Head of caudate nucleus (tissue), 42 donors: Measurements from ENCODE around the gene VN1R4.
"Not testable (repeated sequence)": the region's sequence is repeated elsewhere in the genome, so short reads cannot be mapped to it uniquely, and the experiment has no call there.

ENCODE experiments used
- DNase-seq, 42 donors: peaks; one replicate each; pipeline versions ENCODE4 v3.0.0 to v3.0.0-alpha.2; 2020 to 2021; ENCODE audit warnings: mixed read lengths in 7 of 42
- intact Hi-C: fragments of 100-400 bp; cut with DNase I; formaldehyde crosslinking; loops from one replicate; pipeline ENCODE4 v1.15.0; 2022

VN1R4 gene

GRCh38 chr19:53267623-53268022, at the start of gene VN1R4:
TSS of gene VN1R4 (minus strand) at chr19:53267723. CDS start at chr19:53267665, 58 bp downstream.
- intact Hi-C loops: not testable (repeated sequence)

GRCh38 chr19:53311897-53312296, 44.4 kb upstream of the VN1R4 start:
- intact Hi-C loops: no loop called here

More at GRCh38 chr19:53267623-53268022, at the start of gene VN1R4:
- DNase-seq: not testable (repeated sequence)

GRCh38 chr19:53311044-53311443, 43.5 kb upstream of the VN1R4 start:
- no peak for DNase-seq
- intact Hi-C loops: no loop called here

More at GRCh38 chr19:53311897-53312296, 44.4 kb upstream of the VN1R4 start:
- no peak for DNase-seq

- intact Hi-C loops: no loop called here
- peak in 40 of 42 donors; percentile 7 to 83 (median 52) for DNase-seq
Measured at GRCh38 chr19:53308339-53308811, 40.9 kb upstream of the VN1R4 start.

- DNase-seq, intact Hi-C loops: not testable (repeated sequence)
Measured at GRCh38 chr19:53301341-53301740, 33.8 kb upstream of the VN1R4 start.

- intact Hi-C loops: no loop called here
- DNase-seq: no peak
Measured at GRCh38 chr19:53294786-53295441, 27.4 kb upstream of the VN1R4 start.

GRCh38 chr19:53290758-53291549, 23.4 kb upstream of the VN1R4 start:
- intact Hi-C loops: no loop called here

GRCh38 chr19:53285087-53285486, 17.6 kb upstream of the VN1R4 start:
- intact Hi-C loops: no loop called here
- DNase-seq: no peak

More at GRCh38 chr19:53290758-53291549, 23.4 kb upstream of the VN1R4 start:
- DNase-seq: no peak

GRCh38 chr19:53281947-53282346, 14.4 kb upstream of the VN1R4 start:
- intact Hi-C loops, DNase-seq: not testable (repeated sequence)

GRCh38 chr19:53275480-53275879, 8.0 kb upstream of the VN1R4 start:
- intact Hi-C loops: no loop called here
- no peak for DNase-seq

GRCh38 chr19:53272044-53272443, 4.5 kb upstream of the VN1R4 start:
- no peak for DNase-seq
- intact Hi-C loops: no loop called here

- intact Hi-C loops, DNase-seq: not testable (repeated sequence)
Measured at GRCh38 chr19:53269861-53270260, 2.3 kb upstream of the VN1R4 start.

- DNase-seq, intact Hi-C loops: not testable (repeated sequence)
Measured at GRCh38 chr19:53257715-53258342, 9.7 kb downstream of the VN1R4 start, which contains the start of gene VN1R2. TSS of gene VN1R2 (plus strand) at chr19:53258292. CDS start at chr19:53258376, 84 bp downstream.

GRCh38 chr19:53254411-53255341, 12.8 kb downstream of the VN1R4 start, which contains the start of gene ZNF677:
TSS of gene ZNF677 (minus strand) at chr19:53254873. CDS start at chr19:53251550, 3,323 bp downstream.
- intact Hi-C loops: no loop called here
- peak; percentile 90 to 99 (median 98) for DNase-seq

- intact Hi-C loops: no loop called here
- no peak for DNase-seq
Measured at GRCh38 chr19:53246498-53246897, 21.0 kb downstream of the VN1R4 start.

- no peak for DNase-seq
- intact Hi-C loops: no loop called here
Measured at GRCh38 chr19:53237114-53237777, 30.3 kb downstream of the VN1R4 start.

GRCh38 chr19:53224606-53225005, 42.9 kb downstream of the VN1R4 start:
- intact Hi-C loops: no loop called here
- DNase-seq: no peak

- intact Hi-C loops, DNase-seq: not testable (repeated sequence)
Measured at GRCh38 chr19:53222716-53223115, 44.8 kb downstream of the VN1R4 start.
